ENCODE results near the gene SCG2.

SCG2 gene

GRCh38 chr2:223618172-223619035 is 16.2 kb upstream of the SCG2 start:
- no peaks in the 10 kb centered on the region for H3K79me2 ChIP-seq (ENCODE audit: control insufficient read depth, insufficient read depth, low read length, poor library complexity)
- no peak overlapping the region for H4K12ac ChIP-seq (ENCODE audit: low read depth, low read length)
- H2BK5ac ChIP-seq (ENCODE audit: low read depth, low read length, poor library complexity), result no peak overlapping the region
- no peak overlapping the region for H3K9ac ChIP-seq (ENCODE audit: low read length)
- no peaks in the 10 kb centered on the region for H3K9me3 ChIP-seq (ENCODE audit: insufficient read depth, low read depth, low read length)
- no peaks in the 10 kb centered on the region for H3K36me3 ChIP-seq (ENCODE audit: control insufficient read depth in 1 of 2, insufficient read depth in 2 of 2, low read length in 2 of 2)
- no peak overlapping the region for H3K4ac ChIP-seq (ENCODE audit: low read depth, low read length)
- no CpG with 5 or more reads among the region's 13 CpGs for WGBS (ENCODE audit: extremely low coverage, insufficient coverage, insufficient read length)
- peaks cover 5 to 20% of the 10 kb centered on the region in 2 experiments for H3K4me1 ChIP-seq (ENCODE audit: control insufficient read depth in 1 of 2, insufficient read depth in 2 of 2, low read length in 2 of 2)
- H2BK120ac ChIP-seq (ENCODE audit: insufficient read depth, low read length, poor library complexity), result no peak overlapping the region
- peak in 1 of 2 donors; percentile 14 for DNase-seq
- no peak overlapping the region for H2AK5ac ChIP-seq (ENCODE audit: low read length)
- H4K91ac ChIP-seq (ENCODE audit: low read depth, low read length), result no peak overlapping the region
- H3K79me1 ChIP-seq (ENCODE audit: low read length), result peaks cover 2% of the 10 kb centered on the region
- no peak overlapping the region for H3K14ac ChIP-seq (ENCODE audit: low read length)
- H3K18ac ChIP-seq (ENCODE audit: low read length), result no peak overlapping the region
- no peaks in the 10 kb centered on the region for H3K27me3 ChIP-seq (ENCODE audit: insufficient read depth, low read length)
- no peak overlapping the region for H4K8ac ChIP-seq (ENCODE audit: low read depth, low read length)
- no peak overlapping the region for H2BK12ac ChIP-seq (ENCODE audit: low read length)
- no peak overlapping the region for H3K23ac ChIP-seq (ENCODE audit: low read length)
- H3K4me3 ChIP-seq (ENCODE audit: low read depth, low read length), result no peak overlapping the region
- H3K27ac ChIP-seq (ENCODE audit: low read depth, low read length), result no peak overlapping the region
- H2AFZ ChIP-seq (ENCODE audit: insufficient read depth, low read length, poor library complexity), result no peak overlapping the region
- no peak overlapping the region for H3K4me2 ChIP-seq (ENCODE audit: low read length)

GRCh38 chr2:223614534-223614933 is 12.4 kb upstream of the SCG2 start:
- peaks cover 3 to 19% of the 10 kb centered on the region in 2 experiments for H3K4me1 ChIP-seq (ENCODE audit: control insufficient read depth in 1 of 2, insufficient read depth in 2 of 2, low read length in 2 of 2)
- H3K9ac ChIP-seq (ENCODE audit: low read length), result no peak overlapping the region
- H2BK120ac ChIP-seq (ENCODE audit: insufficient read depth, low read length, poor library complexity), result no peak overlapping the region
- H2AFZ ChIP-seq (ENCODE audit: insufficient read depth, low read length, poor library complexity), result no peak overlapping the region
- H3K79me1 ChIP-seq (ENCODE audit: low read length), result peaks cover 2% of the 10 kb centered on the region
- H3K4me3 ChIP-seq (ENCODE audit: low read depth, low read length), result no peak overlapping the region
- H3K4me2 ChIP-seq (ENCODE audit: low read length), result no peak overlapping the region
- H3K18ac ChIP-seq (ENCODE audit: low read length), result no peak overlapping the region
- no peaks in the 10 kb centered on the region for H3K79me2 ChIP-seq (ENCODE audit: control insufficient read depth, insufficient read depth, low read length, poor library complexity)
- no peak overlapping the region for H2AK5ac ChIP-seq (ENCODE audit: low read length)
- no peaks in the 10 kb centered on the region for H3K36me3 ChIP-seq (ENCODE audit: control insufficient read depth in 1 of 2, insufficient read depth in 2 of 2, low read length in 2 of 2)
- no peak overlapping the region for H3K4ac ChIP-seq (ENCODE audit: low read depth, low read length)
- no peaks in the 10 kb centered on the region for H3K9me3 ChIP-seq (ENCODE audit: insufficient read depth, low read depth, low read length)
- H4K91ac ChIP-seq (ENCODE audit: low read depth, low read length), result no peak overlapping the region
- no peak overlapping the region for H3K23ac ChIP-seq (ENCODE audit: low read length)
- no peak overlapping the region for H4K8ac ChIP-seq (ENCODE audit: low read depth, low read length)
- no peak overlapping the region for H2BK5ac ChIP-seq (ENCODE audit: low read depth, low read length, poor library complexity)
- no peak overlapping the region for H4K12ac ChIP-seq (ENCODE audit: low read depth, low read length)
- H3K14ac ChIP-seq (ENCODE audit: low read length), result no peak overlapping the region
- no peak overlapping the region for H2BK12ac ChIP-seq (ENCODE audit: low read length)
- no CpG with 5 or more reads among the region's 1 CpG for WGBS (ENCODE audit: extremely low coverage, insufficient coverage, insufficient read length)
- no peaks in the 10 kb centered on the region for H3K27me3 ChIP-seq (ENCODE audit: insufficient read depth, low read length)
- H3K27ac ChIP-seq (ENCODE audit: low read depth, low read length), result no peak overlapping the region
- DNase-seq, result no peak

- peaks cover 3 to 11% of the 10 kb centered on the region in 2 experiments for H3K4me1 ChIP-seq (ENCODE audit: control insufficient read depth in 1 of 2, insufficient read depth in 2 of 2, low read length in 2 of 2)
- peak overlapping the region; percentile 54 for H3K4me2 ChIP-seq (ENCODE audit: low read length)
- no peak overlapping the region for H3K4me3 ChIP-seq (ENCODE audit: low read depth, low read length)
- no peaks in the 10 kb centered on the region for H3K9me3 ChIP-seq (ENCODE audit: insufficient read depth, low read depth, low read length)
- no CpG with 5 or more reads among the region's 35 CpGs for WGBS (ENCODE audit: extremely low coverage, insufficient coverage, insufficient read length)
- peaks cover 2% of the 10 kb centered on the region for H3K79me1 ChIP-seq (ENCODE audit: low read length)
- H2AK5ac ChIP-seq (ENCODE audit: low read length), result no peak overlapping the region
- H4K91ac ChIP-seq (ENCODE audit: low read depth, low read length), result no peak overlapping the region
- H3K27me3 ChIP-seq (ENCODE audit: insufficient read depth, low read length), result no peaks in the 10 kb centered on the region
- no peak overlapping the region for H4K12ac ChIP-seq (ENCODE audit: low read depth, low read length)
- H3K4ac ChIP-seq (ENCODE audit: low read depth, low read length), result no peak overlapping the region
- H3K79me2 ChIP-seq (ENCODE audit: control insufficient read depth, insufficient read depth, low read length, poor library complexity), result no peaks in the 10 kb centered on the region
- H2AFZ ChIP-seq (ENCODE audit: insufficient read depth, low read length, poor library complexity), result no peak overlapping the region
- H3K18ac ChIP-seq (ENCODE audit: low read length), result no peak overlapping the region
- H3K27ac ChIP-seq (ENCODE audit: low read depth, low read length), result peak overlapping the region; percentile 28
- no peak overlapping the region for H3K23ac ChIP-seq (ENCODE audit: low read length)
- no peak overlapping the region for H2BK120ac ChIP-seq (ENCODE audit: insufficient read depth, low read length, poor library complexity)
- H2BK12ac ChIP-seq (ENCODE audit: low read length), result no peak overlapping the region
- H3K36me3 ChIP-seq (ENCODE audit: control insufficient read depth in 1 of 2, insufficient read depth in 2 of 2, low read length in 2 of 2), result no peaks in the 10 kb centered on the region
- no peak overlapping the region for H3K9ac ChIP-seq (ENCODE audit: low read length)
- DNase-seq, result peak; percentile 80 to 84
- no peak overlapping the region for H3K14ac ChIP-seq (ENCODE audit: low read length)
- H2BK5ac ChIP-seq (ENCODE audit: low read depth, low read length, poor library complexity), result no peak overlapping the region
- no peak overlapping the region for H4K8ac ChIP-seq (ENCODE audit: low read depth, low read length)
Measured at GRCh38 chr2:223613017-223613950, 11.1 kb upstream of the SCG2 start.

- Histone ChIP-seq H3K27ac (ENCODE audit: low read depth, low read length) (peak overlapping the region; percentile 28), H3K23ac (ENCODE audit: low read length) (no peak overlapping the region), H3K4me3 (ENCODE audit: low read depth, low read length) (no peak overlapping the region), H2AFZ (ENCODE audit: insufficient read depth, low read length, poor library complexity) (no peak overlapping the region), H2BK12ac (ENCODE audit: low read length) (peak overlapping the region; percentile 6), H3K79me2 (ENCODE audit: control insufficient read depth, insufficient read depth, low read length, poor library complexity) (no peaks in the 10 kb centered on the region), H4K8ac (ENCODE audit: low read depth, low read length) (no peak overlapping the region), H3K36me3 (ENCODE audit: control insufficient read depth in 1 of 2, insufficient read depth in 2 of 2, low read length in 2 of 2) (no peaks in the 10 kb centered on the region), H2BK120ac (ENCODE audit: insufficient read depth, low read length, poor library complexity) (no peak overlapping the region), H3K27me3 (ENCODE audit: insufficient read depth, low read length) (no peaks in the 10 kb centered on the region), H3K18ac (ENCODE audit: low read length) (no peak overlapping the region), H3K9me3 (ENCODE audit: insufficient read depth, low read depth, low read length) (no peaks in the 10 kb centered on the region), H3K4me2 (ENCODE audit: low read length) (peak overlapping the region; percentile 54), H3K79me1 (ENCODE audit: low read length) (peaks cover 2% of the 10 kb centered on the region), H4K91ac (ENCODE audit: low read depth, low read length) (no peak overlapping the region), H4K12ac (ENCODE audit: low read depth, low read length) (no peak overlapping the region), H3K4ac (ENCODE audit: low read depth, low read length) (no peak overlapping the region), H3K4me1 (ENCODE audit: control insufficient read depth in 1 of 2, insufficient read depth in 2 of 2, low read length in 2 of 2) (peaks cover 3 to 8% of the 10 kb centered on the region in 2 experiments), H3K14ac (ENCODE audit: low read length) (no peak overlapping the region), H2AK5ac (ENCODE audit: low read length) (no peak overlapping the region), H3K9ac (ENCODE audit: low read length) (no peak overlapping the region), H2BK5ac (ENCODE audit: low read depth, low read length, poor library complexity) (peak overlapping the region; percentile 23)
- WGBS (ENCODE audit: extremely low coverage, insufficient coverage, insufficient read length), result no CpG with 5 or more reads among the region's 5 CpGs
- DNase-seq, result no peak
Measured at GRCh38 chr2:223612501-223612900, 10.3 kb upstream of the SCG2 start.

All from trophoblast cell (in vitro differentiated cells and primary cell).